ENCODE measurements around the gene IGIP.

- no peak for TF ChIP-seq POLR2AphosphoS5 (IDR thresholded peaks at IDR 0.05; ENCODE audit: low read depth, low read length)
- no peak for TF ChIP-seq SIN3A (IDR thresholded peaks at IDR 0.05; ENCODE audit: borderline replicate concordance, insufficient read depth, low read length)
- TF ChIP-seq FOXP2 (optimal IDR thresholded peaks at IDR 0.05; ENCODE audit: borderline replicate concordance, extremely low read depth, extremely low read length, insufficient read depth) = no peak
- TF ChIP-seq TAF1 (IDR thresholded peaks at IDR 0.05; ENCODE audit: borderline replicate concordance, insufficient read depth, low read length) = no peak
- TF ChIP-seq REST (IDR thresholded peaks at IDR 0.05; ENCODE audit: insufficient read depth in 1 of 2, low read depth in 2 of 2, low read length in 2 of 2) = no peak
These were observed 28.2 kb downstream of the IGIP start for GRCh38 chr5:140153905-140154304.

Measured in PFSK-1 (cell line).